T-helper 22 cell (primary cell): Measurements from ENCODE around the gene SMC1B.
"Not testable (repeated sequence)": the region's sequence is repeated elsewhere in the genome, so short reads cannot be mapped to it uniquely, and the experiment has no call there.

Source experiments
- DNase-seq: peaks from one replicate; pipeline ENCODE4 v3.0.0-alpha.2; 2020; ENCODE audit warnings: low read depth

The SMC1B gene

DNA sequence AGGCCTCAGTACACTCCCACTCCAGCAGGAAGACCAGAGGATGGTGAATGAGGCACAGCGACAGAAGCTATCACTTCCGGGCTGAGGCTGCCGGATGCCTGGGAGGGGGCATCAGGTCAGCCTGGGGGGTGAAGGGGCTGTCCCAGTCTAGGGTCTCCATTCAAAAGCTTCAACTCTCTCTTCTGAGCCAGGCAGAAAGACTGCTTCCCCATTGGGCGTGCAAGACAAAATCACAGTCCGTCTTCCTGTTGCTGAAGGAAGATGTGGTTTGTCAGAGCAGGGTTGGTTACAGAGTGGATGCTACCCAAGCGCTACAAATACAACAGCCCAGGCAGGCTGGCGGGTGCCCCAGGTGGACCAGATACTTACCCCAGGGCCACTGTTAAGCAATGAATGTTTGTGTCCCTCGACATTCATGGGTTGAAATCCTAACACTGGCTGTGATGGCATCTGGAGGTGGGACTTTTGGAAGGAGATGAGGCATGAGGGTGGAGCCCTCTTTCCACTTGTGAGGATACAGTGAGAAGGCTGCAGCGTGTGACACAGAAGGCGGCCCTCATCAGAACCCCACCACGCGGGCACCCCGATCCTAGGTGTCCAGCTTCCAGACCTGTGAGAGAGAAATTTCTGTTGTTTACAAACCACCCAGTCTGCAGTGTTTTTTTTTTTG lies 116.6 kb downstream of the SMC1B start:
- DNase-seq = no peak

DNA sequence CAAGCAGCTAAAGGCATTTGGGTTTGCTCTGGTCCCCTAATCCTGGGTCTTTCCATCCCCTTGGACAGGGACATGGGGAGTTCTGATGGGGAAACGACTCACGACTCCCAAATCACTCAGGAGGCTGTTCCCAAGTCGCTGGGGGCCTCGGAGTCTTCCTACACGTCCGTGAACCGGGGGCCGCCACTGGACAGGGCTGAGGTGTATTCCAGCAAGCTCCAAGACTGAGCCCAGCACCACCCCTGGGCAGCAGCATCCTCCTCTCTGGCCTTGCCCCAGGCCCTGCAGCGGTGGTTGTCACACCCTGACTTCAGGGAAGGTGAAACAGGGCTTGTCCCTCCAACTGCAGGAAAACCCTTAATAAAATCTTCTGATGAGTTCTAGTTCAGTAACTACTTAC lies 117.9 kb downstream of the SMC1B start:
- DNase-seq = no peak

DNA sequence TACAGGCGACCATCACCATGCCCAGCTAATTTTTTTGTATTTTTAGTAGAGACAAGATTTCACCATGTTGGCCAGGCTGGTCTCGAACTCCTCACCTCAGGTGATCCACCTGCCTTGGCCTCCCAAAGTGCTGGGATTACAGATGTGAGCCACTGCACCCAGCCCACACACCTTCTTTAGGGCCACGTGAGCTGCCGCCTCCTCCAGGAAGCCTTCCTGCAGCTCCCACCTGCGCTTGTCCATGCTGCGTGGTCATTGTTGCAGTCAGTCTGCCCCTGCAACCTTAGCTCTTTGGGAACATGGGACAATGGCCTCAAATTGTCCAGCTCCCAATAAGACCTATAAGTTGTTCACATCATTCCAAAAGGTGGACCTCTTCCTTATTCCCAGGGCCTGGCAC lies 118.4 kb downstream of the SMC1B start:
- not testable (repeated sequence) for DNase-seq
